SU-DHL-6 (cell line): ENCODE data around the gene NACC2.

ENCODE experiments used
- H2AFZ ChIP-seq: fragments of 200-600 bp; sonication (generic); 2 replicates; pipeline ENCODE4 v1.6.1; 2014; ENCODE audit warnings: low read depth, mild to moderate bottlenecking, moderate library complexity, mixed read lengths, antibody characterized with exemption, low read length; ENCODE audit not compliant: severe bottlenecking
- H3F3A ChIP-seq: fragments of 200-600 bp; shearing (Covaris generic); 2 replicates; pipeline ENCODE4 v1.6.0; 2016; ENCODE audit warnings: antibody characterized with exemption, mild to moderate bottlenecking; ENCODE audit not compliant: insufficient read depth
- H3K27ac ChIP-seq: fragments of 200-600 bp; sonication (generic); 2 replicates; pipeline ENCODE4 v1.5.1; 2016; ENCODE audit warnings: low read depth, mild to moderate bottlenecking, low read length, moderate library complexity, mixed read lengths
- H3K27me3 ChIP-seq: fragments of 200-600 bp; sonication (generic), shearing (Covaris generic); 2 replicates; pipeline ENCODE4 v1.6.0; 2014; ENCODE audit warnings: mild to moderate bottlenecking, low read length
- H3K36me3 ChIP-seq: fragments of 200-600 bp; sonication (generic); 2 replicates; pipeline ENCODE4 v1.6.1; 2014; ENCODE audit warnings: mild to moderate bottlenecking, low read length, mixed read lengths
- H3K4me2 ChIP-seq: fragments of 300-600, 200-600 bp; shearing (Covaris generic), sonication (generic); 2 replicates; pipeline ENCODE4 v1.6.0; 2014; ENCODE audit warnings: low read length, low read depth, mild to moderate bottlenecking; ENCODE audit not compliant: poor library complexity, severe bottlenecking
- H3K4me3 ChIP-seq: fragments of 200-600 bp; sonication (generic); 2 replicates; pipeline ENCODE4 v1.5.1; 2014; ENCODE audit warnings: antibody characterized with exemption, low read length, mild to moderate bottlenecking, mixed read lengths; ENCODE audit not compliant: insufficient read depth, poor library complexity, severe bottlenecking
- H3K79me2 ChIP-seq: fragments of 200-600 bp; sonication (generic); 2 replicates; pipeline ENCODE4 v1.6.1; 2014; ENCODE audit warnings: mild to moderate bottlenecking, low read length, moderate library complexity; ENCODE audit not compliant: insufficient read depth
- H3K9ac ChIP-seq: fragments of 200-600 bp; sonication (generic); 2 replicates; pipeline ENCODE4 v1.7.0; 2014; ENCODE audit warnings: mild to moderate bottlenecking, low read length
- H3K9me2 ChIP-seq: fragments of 200-600 bp; sonication (generic); replicated peaks from 2 replicates; pipeline ENCODE4 v1.6.1; 2014; ENCODE audit warnings: low read length; ENCODE audit not compliant: insufficient read depth
- H3K9me3 ChIP-seq: fragments of 200-600 bp; sonication (generic); 2 replicates; pipeline ENCODE4 v1.6.1; 2014; ENCODE audit warnings: low read length, mixed read lengths; ENCODE audit not compliant: insufficient read depth
- H4K20me1 ChIP-seq: fragments of 200-600 bp; sonication (generic); 2 replicates; pipeline ENCODE4 v1.6.1; 2014; ENCODE audit warnings: low read depth, mild to moderate bottlenecking, antibody characterized with exemption, low read length, moderate library complexity, mixed read lengths
- CTCF ChIP-seq: fragments of 200-600 bp; sonication (generic); IDR thresholded peaks from one replicate; pipeline ENCODE4 v1.5.1; 2017; ENCODE audit warnings: antibody characterized with exemption, mild to moderate bottlenecking, low read length, moderate library complexity; ENCODE audit not compliant: insufficient read depth, poor library complexity, severe bottlenecking
- EZH2phosphoT487 ChIP-seq: fragments of 200-600 bp; sonication (generic), shearing (Covaris generic); conservative IDR thresholded peaks from 2 replicates; pipeline ENCODE4 v1.6.1; 2018; ENCODE audit warnings: mild to moderate bottlenecking, antibody characterized with exemption, low read length, moderate library complexity, mixed read lengths

NACC2 gene

GRCh38 chr9:135992486-135993408 lies 102.3 kb downstream of the NACC2 start:
- Histone ChIP-seq H3K4me2 (no peak overlapping the region), H4K20me1 (no peaks in the 10 kb centered on the region), H3K9me3 (no peaks in the 10 kb centered on the region), H3K27ac (no peak overlapping the region), H3K36me3 (no peaks in the 10 kb centered on the region), H3K9ac (no peak overlapping the region), H3K27me3 (no peaks in the 10 kb centered on the region), H3K9me2 (no peaks in the 10 kb centered on the region), H3F3A (no peaks in the 10 kb centered on the region), H3K4me3 (no peak overlapping the region), H2AFZ (no peak overlapping the region), H3K79me2 (no peaks in the 10 kb centered on the region)
- no peak for TF ChIP-seq EZH2phosphoT487
- no peak for TF ChIP-seq CTCF

- TF ChIP-seq CTCF (no peak), EZH2phosphoT487 (no peak)
- no peak overlapping the region for H3K27ac ChIP-seq
Measured at GRCh38 chr9:135991771-135992170, 103.3 kb downstream of the NACC2 start.

GRCh38 chr9:135990468-135991429 lies 104.3 kb downstream of the NACC2 start:
- no peak overlapping the region for H3K27ac ChIP-seq
- no peaks in the 10 kb centered on the region for H3K36me3 ChIP-seq
- no peaks in the 10 kb centered on the region for H4K20me1 ChIP-seq
- no peaks in the 10 kb centered on the region for H3K9me2 ChIP-seq
- H3K27me3 ChIP-seq, result no peaks in the 10 kb centered on the region
- H3K4me2 ChIP-seq, result no peak overlapping the region
- H3K9me3 ChIP-seq, result no peaks in the 10 kb centered on the region
- H2AFZ ChIP-seq, result no peak overlapping the region
- H3K4me3 ChIP-seq, result no peak overlapping the region
- no peaks in the 10 kb centered on the region for H3F3A ChIP-seq
- H3K79me2 ChIP-seq, result no peaks in the 10 kb centered on the region
- no peak overlapping the region for H3K9ac ChIP-seq
- TF ChIP-seq EZH2phosphoT487, result no peak
- TF ChIP-seq CTCF, result no peak

More at GRCh38 chr9:135991771-135992170, 103.3 kb downstream of the NACC2 start:
- H3K9ac ChIP-seq, result no peak overlapping the region
- H3F3A ChIP-seq, result no peaks in the 10 kb centered on the region
- no peaks in the 10 kb centered on the region for H3K36me3 ChIP-seq
- no peak overlapping the region for H3K4me3 ChIP-seq
- no peaks in the 10 kb centered on the region for H4K20me1 ChIP-seq
- no peak overlapping the region for H2AFZ ChIP-seq
- H3K4me2 ChIP-seq, result no peak overlapping the region
- no peaks in the 10 kb centered on the region for H3K27me3 ChIP-seq
- H3K9me2 ChIP-seq, result no peaks in the 10 kb centered on the region
- no peaks in the 10 kb centered on the region for H3K79me2 ChIP-seq
- no peaks in the 10 kb centered on the region for H3K9me3 ChIP-seq
